GM21526 (cell line): ENCODE data around the gene IGSF21.

Source experiments
- ATAC-seq: cut with Tn5 transposase; IDR thresholded peaks from one replicate; pipeline ENCODE4 v1.9.1; 2021; ENCODE audit warnings: moderate library complexity; ENCODE audit not compliant: unreplicated experiment, low FRiP score

IGSF21 gene

DNA sequence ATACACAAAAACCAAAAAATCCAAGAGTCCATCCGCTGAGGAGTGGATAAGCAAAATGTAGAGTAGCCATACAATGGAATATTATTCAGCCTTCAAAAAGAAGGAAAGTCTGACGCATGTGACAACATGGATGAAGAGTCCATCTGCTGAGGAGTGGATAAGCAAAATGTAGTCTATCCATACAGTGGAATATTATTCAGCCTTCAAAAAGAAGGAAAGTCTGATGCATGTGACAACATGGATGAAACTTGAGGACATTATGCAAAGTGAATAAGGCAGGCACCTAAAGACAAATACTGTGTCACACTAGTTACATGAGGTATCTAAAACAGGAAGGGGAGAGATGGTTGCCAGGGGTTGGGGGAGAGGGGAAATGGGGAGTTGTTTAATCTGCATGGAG lies 14.0 kb upstream of the IGSF21 start:
- no peak for ATAC-seq

- no peak for ATAC-seq
Measured at GRCh38 chr1:18094096-18094495, 13.5 kb upstream of the IGSF21 start.

DNA sequence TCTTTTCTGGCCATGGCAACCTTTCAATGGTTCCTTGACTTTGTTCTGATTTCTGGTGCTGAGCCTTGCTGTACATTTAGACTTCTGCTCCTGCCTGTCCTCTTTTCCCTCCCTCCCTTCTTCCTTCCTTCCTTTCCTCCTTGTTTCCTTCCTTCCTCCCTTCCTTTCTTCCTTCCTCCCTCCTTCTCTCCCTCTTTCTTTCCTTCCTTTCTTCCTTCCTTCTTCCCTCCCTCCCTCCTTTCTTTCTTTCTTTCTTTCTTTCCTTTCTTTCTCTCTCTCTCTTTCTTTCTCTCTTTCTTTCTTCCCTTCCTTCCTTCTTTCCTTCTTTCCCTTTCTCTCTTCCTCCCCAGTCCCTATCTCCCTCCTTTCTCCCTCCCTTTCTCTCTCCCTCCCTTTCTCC lies 10.4 kb upstream of the IGSF21 start:
- ATAC-seq: no peak

- no peak for ATAC-seq
Measured at GRCh38 chr1:18099026-18099425, 8.6 kb upstream of the IGSF21 start.

DNA sequence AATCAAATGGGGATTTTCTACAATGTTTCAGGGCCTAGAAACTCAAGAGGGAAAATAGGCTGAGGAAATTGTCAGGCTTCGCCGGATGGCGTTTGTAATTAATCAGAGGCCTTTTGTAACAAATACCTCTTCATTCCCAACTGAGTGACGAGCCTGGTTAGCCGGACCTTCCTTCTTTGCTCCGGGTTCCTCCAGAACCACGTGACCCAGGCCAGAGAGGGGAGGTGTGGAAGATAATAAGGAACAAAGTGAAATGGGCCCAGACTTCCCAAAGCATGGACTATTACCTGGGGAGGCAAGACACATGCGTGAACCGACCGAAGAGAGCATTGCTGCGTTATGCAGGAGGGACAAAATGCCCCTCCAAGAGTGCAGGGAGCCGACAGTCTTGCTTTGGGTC lies 7.5 kb upstream of the IGSF21 start:
- no peak for ATAC-seq

DNA sequence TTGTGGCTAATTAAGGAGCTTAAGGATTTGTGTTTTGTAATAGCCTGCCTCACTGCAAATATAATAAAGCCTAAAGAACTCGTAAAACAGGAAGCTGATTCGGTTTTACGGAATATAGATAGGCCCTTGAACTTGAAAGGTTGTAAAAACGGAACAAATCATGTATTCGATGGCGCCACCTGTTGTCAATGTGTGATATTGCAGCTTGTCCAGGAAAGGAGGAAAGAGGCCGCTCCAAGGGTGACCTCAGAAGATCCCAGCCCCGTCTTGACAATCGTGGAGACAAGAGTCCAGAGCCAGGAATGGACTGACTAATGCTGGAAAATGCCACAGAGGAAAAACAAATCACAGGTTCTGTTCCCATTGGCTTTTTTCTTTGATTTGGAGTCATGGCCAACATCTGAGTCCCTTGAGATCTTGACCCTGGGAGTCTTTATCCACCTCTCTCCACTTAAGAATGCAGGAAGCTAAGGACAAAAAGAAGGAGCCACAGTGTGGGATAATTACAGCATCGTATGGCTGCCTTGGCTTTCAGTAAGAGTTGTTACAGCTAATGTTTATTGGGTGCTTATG lies 7.0 kb upstream of the IGSF21 start:
- no peak for ATAC-seq

- no peak for ATAC-seq
Measured at GRCh38 chr1:18101508-18101907, 6.1 kb upstream of the IGSF21 start.

DNA sequence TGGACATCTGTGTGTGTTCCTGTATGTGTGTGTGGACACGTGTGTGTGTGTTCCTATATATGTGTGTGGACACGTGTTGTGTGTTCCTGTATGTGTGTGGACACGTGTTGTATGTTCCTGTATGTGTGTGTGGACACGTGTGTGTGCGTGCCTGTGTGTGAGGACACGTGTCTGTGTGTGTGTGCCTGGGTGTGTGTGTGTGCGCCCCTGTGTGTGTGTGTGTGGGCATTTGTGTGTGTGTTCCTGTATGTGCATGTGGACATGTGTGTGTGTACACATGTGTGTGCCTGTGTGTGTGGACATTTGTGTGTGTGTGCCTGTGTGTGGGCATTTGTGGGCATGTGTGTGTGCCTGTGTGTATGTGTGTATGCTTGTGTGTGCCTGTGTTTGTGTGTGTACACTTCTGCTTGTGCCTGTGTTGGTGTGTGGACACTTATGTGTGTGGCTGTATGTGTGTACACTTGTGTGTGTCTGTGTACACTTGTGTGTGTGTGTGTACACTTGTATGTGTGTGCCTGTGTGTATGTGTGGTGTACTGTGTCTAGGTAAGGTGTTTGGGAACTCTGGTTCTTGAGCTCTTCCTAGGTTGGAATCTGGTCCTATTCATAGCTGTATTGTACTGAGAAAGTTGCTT lies 3.7 kb upstream of the IGSF21 start:
- no peak for ATAC-seq

DNA sequence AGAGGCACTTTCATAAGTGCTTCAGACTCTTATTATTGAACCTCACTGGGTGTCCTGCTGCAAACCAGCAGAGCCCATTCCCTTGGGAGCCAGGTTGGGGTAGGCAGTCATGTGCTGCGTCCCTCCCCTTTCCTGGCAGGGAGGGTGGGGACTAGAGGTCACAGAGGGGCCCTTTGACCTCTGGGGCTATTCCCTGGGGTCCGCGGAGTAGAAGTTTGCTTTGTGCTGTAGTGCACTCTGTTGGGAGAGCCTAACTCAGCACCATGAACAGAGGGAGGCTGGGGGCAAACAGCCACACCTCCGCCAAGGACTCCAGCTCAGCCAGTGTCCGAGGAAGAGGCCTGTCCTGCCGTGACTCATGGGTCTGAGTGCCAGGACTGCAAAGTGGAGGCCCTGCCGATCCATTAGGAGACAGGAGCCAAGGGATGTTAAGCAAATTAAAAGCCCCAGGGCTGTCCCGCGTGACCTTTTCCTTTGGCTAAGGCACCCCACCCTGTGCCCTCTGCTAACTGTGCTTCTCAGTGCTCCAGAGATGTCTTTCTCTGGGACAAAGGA lies 3.0 kb upstream of the IGSF21 start:
- no peak for ATAC-seq

GRCh38 chr1:18105196-18105595 lies 2.4 kb upstream of the IGSF21 start:
- no peak for ATAC-seq

- ATAC-seq: no peak
Measured at GRCh38 chr1:18108299-18109057, 880 bp downstream of the IGSF21 start.

DNA sequence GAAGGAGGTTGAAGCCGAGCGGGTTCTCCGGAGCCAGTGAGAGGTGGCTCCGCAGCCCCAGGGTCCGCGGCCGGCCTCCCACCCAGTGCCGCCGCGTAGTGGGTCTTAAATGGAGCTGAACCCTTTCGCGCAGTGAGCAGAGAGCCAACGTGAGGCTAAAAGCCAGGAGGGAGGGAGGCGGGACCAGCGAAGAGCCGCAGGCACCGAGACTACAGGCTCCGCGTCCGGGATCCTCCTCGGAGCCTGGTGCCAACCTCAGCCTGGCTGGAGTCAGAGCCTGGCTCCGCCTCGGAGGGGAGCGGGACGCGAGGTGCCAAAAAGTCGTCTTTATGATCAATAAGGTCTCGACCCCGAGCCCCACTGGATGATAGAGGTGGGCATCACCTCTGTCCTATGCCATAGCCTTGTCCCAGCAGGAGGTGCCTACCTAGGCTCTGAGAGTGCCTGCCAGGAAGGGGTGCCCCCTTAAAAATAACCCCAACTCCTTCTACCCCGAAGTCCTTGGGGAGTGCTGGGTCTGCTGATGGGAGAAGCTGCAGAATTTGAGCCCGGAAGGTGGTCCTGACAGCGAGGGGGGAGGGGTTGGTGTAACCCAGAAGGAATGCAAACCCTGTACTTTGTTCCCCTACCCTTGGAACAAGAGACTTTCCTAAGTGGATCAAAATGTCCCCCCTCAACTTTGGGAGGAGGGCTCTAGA lies 1.6 kb downstream of the IGSF21 start:
- no peak for ATAC-seq

DNA sequence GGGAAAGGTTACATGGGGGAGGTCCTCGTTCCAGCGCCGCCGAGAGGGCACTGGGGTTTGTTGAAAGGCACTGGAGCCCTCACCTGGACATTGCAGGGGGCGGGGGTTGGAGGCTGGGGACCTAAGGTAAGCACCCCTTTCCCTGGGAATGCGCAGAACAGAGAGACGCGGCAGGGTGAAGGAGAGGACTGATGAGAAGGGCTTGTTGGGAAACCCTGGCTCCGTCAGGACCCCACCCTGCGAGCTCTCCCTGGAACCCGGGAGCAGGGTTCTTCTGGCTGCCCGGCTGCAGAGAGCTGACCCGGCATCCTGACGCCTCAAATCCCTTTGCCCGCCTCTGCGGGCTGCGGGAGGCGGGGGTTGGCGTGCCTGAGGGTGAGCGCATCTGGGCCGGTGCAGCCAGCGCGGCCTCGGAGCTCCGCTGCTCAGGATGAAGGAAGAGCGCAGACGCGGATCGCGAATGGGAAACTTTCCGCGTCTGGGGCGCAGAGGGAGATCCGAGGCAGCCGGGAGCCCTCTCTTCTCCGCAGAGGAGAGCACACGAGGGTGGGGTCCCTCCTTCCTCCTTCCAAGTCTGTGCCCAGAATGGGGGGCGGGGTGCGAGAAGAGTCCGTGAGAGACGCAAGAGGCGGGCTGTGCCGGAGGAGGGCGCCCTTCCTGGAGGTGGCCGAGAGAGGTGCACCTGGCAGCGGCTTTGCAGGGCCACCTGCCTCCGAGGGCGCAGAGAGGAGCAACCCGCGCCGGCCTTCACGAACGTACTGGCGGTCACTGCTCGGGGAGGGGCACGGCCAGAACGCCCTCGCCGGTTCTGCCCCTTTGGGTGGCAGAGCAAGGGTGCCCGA lies 2.4 kb downstream of the IGSF21 start:
- no peak for ATAC-seq

DNA sequence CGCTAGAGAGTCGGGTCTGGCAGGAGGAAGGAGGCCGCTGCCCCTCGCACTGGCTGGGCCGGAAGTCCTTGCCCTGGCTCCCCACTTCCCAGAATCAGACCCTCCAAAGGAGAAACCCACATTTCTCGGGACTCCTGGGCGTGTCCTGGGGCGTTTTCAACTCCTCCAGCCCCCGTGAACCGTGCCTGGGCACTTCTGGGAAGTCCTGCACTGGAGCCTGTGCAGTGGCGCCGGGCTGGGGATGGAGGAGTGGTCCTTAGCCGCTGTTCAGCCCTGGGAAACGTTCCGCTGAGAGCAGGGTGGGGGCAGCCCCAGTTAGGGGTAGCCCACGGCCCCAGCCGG lies 3.0 kb downstream of the IGSF21 start:
- ATAC-seq: no peak

- ATAC-seq: no peak
Measured at GRCh38 chr1:18110968-18111367, 3.4 kb downstream of the IGSF21 start.

GRCh38 chr1:18111605-18112297 lies 4.2 kb downstream of the IGSF21 start:
- ATAC-seq: no peak

- ATAC-seq: no peak
Measured at GRCh38 chr1:18112611-18113010, 5.0 kb downstream of the IGSF21 start.

DNA sequence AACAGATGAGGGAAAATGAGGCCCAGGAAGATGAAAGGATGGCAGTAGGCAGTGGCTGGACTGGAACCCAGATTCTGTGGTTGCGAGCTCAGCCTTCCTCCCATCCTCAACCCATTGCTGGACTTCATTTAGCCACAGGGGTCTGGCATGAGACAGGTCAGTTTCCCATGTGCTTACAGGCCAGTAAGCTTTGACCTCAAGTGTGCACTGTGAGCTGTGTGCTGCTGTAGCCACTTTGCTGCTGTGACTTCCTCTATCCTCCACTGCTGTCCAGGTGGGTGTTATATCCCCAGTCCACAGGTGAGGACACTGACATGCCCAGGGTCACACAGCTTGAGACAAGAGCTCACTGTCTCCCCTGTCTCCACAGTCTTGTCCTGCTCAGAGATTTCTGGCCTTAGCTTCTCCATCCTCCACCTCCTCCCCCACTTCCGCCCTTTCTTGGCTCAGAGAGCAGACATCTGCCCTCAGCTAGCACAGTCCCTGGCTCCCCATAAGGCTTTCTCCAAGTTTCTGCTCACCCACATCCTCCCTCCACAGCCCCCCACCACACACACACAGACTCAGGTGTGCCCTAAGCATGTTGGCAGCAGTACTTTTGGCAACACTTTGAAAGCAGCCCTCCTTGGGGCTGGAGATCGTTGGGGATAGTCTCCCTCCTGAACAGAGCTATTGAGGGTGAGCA lies 7.3 kb downstream of the IGSF21 start:
- no peak for ATAC-seq

DNA sequence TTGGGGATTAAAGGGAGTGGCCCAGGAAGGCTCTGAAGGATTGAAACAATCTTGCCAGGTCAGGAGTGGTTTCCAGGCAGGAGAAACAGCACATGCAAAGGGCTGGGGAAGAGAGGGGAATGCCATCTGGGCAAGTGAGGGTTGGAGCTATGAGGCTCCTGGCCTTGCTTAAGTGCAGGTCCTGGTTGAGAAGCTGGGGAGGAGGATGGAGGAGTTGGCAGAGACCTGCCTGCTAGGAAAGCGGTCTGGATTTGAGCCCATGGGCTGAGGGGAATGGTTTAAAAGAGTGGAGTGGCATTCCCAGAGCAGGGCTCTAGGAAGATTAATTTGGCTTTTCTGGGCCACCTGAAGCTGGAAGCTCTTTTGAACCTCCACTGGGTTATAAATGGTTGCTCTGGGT lies 9.2 kb downstream of the IGSF21 start:
- no peak for ATAC-seq
